Esophagus squamous epithelium (tissue), 4 donors: ENCODE data around the gene HNRNPUL2.

Experiments
- CTCF ChIP-seq, 6 experiments: fragments of 450-650 bp in 4 of 6; fragments of 200-600 bp in 2 of 6; sonication (generic) in 2 of 6; IDR thresholded peaks; one replicate each; pipeline ENCODE4 v1.5.1; 2016 to 2019; ENCODE audit warnings: antibody characterized with exemption in 6 of 6, mild to moderate bottlenecking in 4 of 6, moderate library complexity in 4 of 6
- POLR2A ChIP-seq, 4 donors: fragments of 450-650 bp; IDR thresholded peaks; one replicate each; pipeline ENCODE4 v1.6.1; 2017; ENCODE audit warnings: antibody characterized with exemption in 4 of 4, mild to moderate bottlenecking in 4 of 4, moderate library complexity in 3 of 4

- TF ChIP-seq CTCF (IDR thresholded peaks at IDR 0.05): no peak
- TF ChIP-seq POLR2A (IDR thresholded peaks at IDR 0.05): no peak
Measured at GRCh38 chr11:62708392-62708791, 18.9 kb downstream of the HNRNPUL2 start.
